ENCODE measurements around the gene NR5A1. TPM values are rescaled to one million over a fixed set of nuclear protein-coding genes. Genes with fewer than 3 reads are reported as not detected.

NR5A1 gene
- total and polyA plus RNA-seq, 2 experiments from 2014 or later: 0.21 TPM; not detected in 1

- H3K4me3 ChIP-seq: no peak overlapping the region
- DNase-seq (ENCODE audit: low spot score) (no peak), ATAC-seq (no peak)
- TF ChIP-seq NANOG (IDR thresholded peaks at IDR 0.05; ENCODE audit: borderline replicate concordance) (no peak), CREB1 (CRISPR knock-in tag; IDR thresholded peaks at IDR 0.05; ENCODE audit: low read depth) (no peak), POLR2AphosphoS5 (IDR thresholded peaks at IDR 0.05; ENCODE audit: low read depth) (no peak), STAT1 (IDR thresholded peaks at IDR 0.05; ENCODE audit: unreplicated experiment) (no peak), CTCF (conservative IDR thresholded peaks at IDR 0.05; ENCODE audit: low read depth in 2 of 2) (no peak), EZH2phosphoT487 (IDR thresholded peaks at IDR 0.05; ENCODE audit: unreplicated experiment) (no peak), JUNB (IDR thresholded peaks at IDR 0.05; ENCODE audit: unreplicated experiment) (no peak), EZH2 (IDR thresholded peaks at IDR 0.05; ENCODE audit: low read depth, unreplicated experiment) (no peak), ZNF331 (CRISPR knock-in tag; IDR thresholded peaks at IDR 0.05; ENCODE audit: low read depth) (no peak), ZNF462 (CRISPR knock-in tag; IDR thresholded peaks at IDR 0.05) (no peak), ZNF114 (CRISPR knock-in tag; IDR thresholded peaks at IDR 0.05) (no peak)
- TF ChIP-seq, protein P1, sequence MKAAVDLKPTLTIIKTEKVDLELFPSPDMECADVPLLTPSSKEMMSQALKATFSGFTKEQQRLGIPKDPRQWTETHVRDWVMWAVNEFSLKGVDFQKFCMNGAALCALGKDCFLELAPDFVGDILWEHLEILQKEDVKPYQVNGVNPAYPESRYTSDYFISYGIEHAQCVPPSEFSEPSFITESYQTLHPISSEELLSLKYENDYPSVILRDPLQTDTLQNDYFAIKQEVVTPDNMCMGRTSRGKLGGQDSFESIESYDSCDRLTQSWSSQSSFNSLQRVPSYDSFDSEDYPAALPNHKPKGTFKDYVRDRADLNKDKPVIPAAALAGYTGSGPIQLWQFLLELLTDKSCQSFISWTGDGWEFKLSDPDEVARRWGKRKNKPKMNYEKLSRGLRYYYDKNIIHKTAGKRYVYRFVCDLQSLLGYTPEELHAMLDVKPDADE (IDR thresholded peaks at IDR 0.05): no peak
- TF ChIP-seq, protein P2, sequence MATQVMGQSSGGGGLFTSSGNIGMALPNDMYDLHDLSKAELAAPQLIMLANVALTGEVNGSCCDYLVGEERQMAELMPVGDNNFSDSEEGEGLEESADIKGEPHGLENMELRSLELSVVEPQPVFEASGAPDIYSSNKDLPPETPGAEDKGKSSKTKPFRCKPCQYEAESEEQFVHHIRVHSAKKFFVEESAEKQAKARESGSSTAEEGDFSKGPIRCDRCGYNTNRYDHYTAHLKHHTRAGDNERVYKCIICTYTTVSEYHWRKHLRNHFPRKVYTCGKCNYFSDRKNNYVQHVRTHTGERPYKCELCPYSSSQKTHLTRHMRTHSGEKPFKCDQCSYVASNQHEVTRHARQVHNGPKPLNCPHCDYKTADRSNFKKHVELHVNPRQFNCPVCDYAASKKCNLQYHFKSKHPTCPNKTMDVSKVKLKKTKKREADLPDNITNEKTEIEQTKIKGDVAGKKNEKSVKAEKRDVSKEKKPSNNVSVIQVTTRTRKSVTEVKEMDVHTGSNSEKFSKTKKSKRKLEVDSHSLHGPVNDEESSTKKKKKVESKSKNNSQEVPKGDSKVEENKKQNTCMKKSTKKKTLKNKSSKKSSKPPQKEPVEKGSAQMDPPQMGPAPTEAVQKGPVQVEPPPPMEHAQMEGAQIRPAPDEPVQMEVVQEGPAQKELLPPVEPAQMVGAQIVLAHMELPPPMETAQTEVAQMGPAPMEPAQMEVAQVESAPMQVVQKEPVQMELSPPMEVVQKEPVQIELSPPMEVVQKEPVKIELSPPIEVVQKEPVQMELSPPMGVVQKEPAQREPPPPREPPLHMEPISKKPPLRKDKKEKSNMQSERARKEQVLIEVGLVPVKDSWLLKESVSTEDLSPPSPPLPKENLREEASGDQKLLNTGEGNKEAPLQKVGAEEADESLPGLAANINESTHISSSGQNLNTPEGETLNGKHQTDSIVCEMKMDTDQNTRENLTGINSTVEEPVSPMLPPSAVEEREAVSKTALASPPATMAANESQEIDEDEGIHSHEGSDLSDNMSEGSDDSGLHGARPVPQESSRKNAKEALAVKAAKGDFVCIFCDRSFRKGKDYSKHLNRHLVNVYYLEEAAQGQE (IDR thresholded peaks at IDR 0.05; ENCODE audit: unreplicated experiment): no peak
- no peaks in the 10 kb centered on the region for H4K20me1 ChIP-seq (replicated peaks; ENCODE audit: insufficient read depth)
- no peaks in the 10 kb centered on the region for H3K36me3 Mint-ChIP-seq (ENCODE audit: low read depth)
- no peak overlapping the region for H3K27ac ChIP-seq (ENCODE audit: low read depth)
- H2AFZ ChIP-seq: no peak overlapping the region
- H3K4me2 ChIP-seq: no peak overlapping the region
- H3K36me3 ChIP-seq (ENCODE audit: insufficient read depth): no peaks in the 10 kb centered on the region
- no peaks in the 10 kb centered on the region for H3K27me3 ChIP-seq (ENCODE audit: insufficient read depth)
- H3K9me3 Mint-ChIP-seq: no peaks in the 10 kb centered on the region; the same call in 1 of the 3 replicates
- peaks cover 4% of the 10 kb centered on the region for H3K4me1 Mint-ChIP-seq
- no peak overlapping the region for H3K27ac Mint-ChIP-seq
- peaks cover 5% of the 10 kb centered on the region for H3K27me3 Mint-ChIP-seq (ENCODE audit: insufficient read depth, low read depth, poor library complexity)
- no peaks in the 10 kb centered on the region for H3F3A ChIP-seq (replicated peaks; ENCODE audit: low read depth)
- no peaks in the 10 kb centered on the region for H3K79me2 ChIP-seq (replicated peaks; ENCODE audit: insufficient read depth)
- H3K9me2 ChIP-seq (ENCODE audit: insufficient read depth): no peaks in the 10 kb centered on the region
- no peaks in the 10 kb centered on the region for H3K4me1 ChIP-seq (ENCODE audit: insufficient read depth)
- no peak overlapping the region for H3K4me3 Mint-ChIP-seq
These were observed 63.6 kb downstream of the NR5A1 start for GRCh38 chr9:124443625-124444024.

Measured in GM23338 (cell line).